GM19238 (cell line): Measurements from ENCODE around the gene DYRK1B.
"Not testable (repeated sequence)": the region's sequence is repeated elsewhere in the genome, so short reads cannot be mapped to it uniquely, and the experiment has no call there.

ENCODE experiments used
- DNase-seq: peaks from one replicate; pipeline ENCODE4 v3.0.0; 2011; ENCODE audit warnings: low spot score; ENCODE audit not compliant: insufficient read length

DYRK1B gene

DNA sequence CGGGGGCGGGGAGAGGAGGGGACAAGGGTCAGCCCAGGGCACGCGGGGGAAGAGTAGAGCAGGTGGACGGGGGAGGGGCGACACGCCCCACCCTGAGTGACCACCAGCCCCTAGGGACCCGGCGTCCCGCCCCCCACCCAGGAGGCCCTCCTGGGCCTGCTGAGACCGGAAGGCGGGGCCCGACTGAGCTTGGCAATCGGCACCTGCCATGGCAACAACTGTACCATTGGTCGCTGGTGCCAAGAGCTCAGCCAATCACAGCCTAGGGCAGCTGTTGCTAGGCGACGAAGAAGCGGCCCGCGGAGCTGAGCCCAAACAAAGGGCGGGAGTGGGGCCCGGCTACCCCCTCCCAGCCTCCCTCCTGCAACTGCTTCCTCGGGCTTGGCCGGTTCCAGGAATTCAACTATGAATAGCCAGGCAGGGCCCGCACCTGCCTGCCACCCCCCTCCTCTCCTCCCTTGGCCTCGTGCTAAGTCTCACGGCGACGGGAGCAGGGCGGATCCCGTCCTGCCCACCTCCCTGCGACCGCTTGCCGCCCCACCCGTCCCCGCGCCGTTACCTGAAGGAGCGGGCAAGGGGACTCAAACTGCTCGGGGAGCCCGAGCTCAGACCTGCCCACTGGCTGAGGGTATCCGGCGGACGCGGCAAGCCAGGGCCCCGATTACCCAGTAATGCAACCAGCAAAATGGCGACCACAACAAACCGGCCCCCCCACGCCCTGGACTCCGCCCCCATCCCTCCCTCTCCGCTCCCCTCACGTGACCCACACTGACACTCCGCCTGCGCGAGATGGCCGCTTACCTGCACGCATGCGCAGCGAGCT, at the start of gene DYRK1B:
TSS of gene DYRK1B (minus strand) at position 699 of the 823 bp plus-strand sequence. CDS start 2,295 bp downstream, outside the sequence.
- DNase-seq = peak; percentile 99

DNA sequence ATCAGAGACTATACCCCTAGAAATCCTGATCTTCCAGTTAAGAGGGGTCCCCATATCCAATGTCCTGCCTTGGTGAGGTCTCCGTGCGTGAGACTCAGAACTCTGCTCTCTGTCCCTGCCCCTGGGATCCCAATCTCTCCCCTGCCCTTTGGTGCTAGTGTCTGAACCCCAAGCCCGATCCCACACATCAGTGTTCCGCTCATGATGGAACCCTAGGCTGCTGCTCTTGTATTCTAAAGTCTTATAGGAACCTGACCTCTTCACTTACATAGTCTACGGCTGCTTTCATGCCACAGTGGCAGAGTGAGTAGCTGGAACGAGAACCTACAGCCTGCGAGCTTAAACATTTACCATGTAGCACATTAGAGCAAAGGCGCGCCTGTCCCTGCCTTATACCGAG, 48.7 kb upstream of the DYRK1B start:
- DNase-seq = not testable (repeated sequence)

DNA sequence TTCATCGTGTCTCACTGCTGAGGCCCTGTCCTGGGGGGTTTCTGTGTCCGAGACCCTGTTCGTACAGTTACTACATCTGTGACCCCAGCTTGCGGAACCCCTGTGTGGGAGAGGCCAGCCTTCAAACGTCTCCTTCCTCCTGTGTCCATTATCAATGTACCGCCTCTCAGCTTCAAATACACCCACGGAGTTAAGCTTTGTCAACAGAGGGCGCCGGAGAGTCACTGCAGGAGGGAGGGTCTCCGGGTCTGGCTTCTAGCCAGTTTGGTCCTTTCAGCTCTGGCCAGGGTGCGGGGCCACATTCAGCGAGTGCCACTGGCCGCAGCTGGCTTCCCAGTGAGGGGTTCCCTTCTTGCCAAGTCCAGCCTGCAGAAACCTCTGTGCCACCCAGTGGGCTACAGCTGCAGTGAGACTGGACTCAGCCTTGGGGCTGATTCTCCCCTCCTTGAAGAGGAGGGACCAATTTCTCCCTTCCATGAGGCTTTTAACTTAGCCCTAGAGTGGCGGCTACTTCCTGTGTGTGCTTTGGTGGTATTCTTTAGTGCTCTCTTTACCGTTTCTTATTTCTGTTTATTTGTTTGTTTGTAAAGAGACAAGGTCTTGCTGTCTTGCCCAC, 47.6 kb upstream of the DYRK1B start:
- peak; percentile 32 for DNase-seq

DNA sequence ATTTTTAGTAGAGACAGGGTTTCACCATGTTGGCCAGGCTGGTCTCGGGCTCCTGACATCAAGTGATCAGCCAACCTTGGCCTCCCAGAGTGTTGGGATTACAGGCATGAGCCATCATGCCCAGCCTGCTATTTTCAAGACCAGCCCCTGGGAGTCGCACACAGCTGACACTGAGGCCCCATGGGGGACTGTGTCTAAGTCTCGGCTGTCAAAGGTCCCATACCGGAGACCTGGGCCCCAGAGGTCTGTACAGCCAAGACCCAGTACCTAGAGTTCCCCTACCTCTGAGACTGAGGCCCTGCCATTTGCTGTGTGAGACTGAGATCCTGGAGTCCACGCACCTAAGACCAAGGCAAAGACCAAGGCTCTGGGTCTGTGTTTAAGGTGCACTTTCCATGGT, 46.3 kb upstream of the DYRK1B start:
- DNase-seq = not testable (repeated sequence)

DNA sequence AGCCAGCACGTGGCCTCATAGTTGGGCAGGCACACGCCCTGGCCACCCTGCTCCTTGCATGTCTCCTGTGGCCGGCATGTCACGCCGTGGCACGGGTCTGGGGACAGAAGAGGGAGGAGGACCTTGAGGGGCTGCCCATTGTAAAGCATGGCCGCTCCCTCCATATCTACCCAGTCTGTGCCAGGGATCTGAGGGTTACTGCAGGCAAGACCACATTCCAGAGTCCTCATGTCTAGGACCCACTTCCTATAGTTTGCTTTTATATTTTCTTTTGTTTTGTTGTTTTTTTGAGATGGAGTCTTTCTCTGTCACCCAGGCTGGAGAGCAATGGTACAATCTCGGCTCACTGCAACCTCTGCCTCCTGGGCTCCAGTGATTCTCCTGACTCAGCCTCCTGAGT, 45.8 kb upstream of the DYRK1B start:
- DNase-seq = not testable (repeated sequence)

DNA sequence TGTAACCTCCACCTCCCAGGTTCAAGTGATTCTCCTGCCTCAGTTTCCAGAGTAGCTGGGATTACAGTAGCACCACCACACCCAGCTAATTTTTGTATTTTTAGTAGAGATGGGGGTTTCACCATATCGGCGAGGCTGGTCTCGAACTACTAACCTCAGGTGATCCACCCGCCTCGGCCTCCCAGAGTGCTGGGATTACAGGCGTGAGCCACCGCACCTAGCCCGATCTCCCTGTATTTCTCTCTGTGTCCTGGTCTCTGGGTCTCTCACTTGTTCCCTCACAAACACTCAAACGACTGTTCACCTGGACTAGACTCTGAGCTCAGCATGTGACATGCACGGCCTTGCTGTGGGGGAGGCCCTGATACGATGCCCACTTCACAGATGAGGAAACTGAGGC, 44.9 kb upstream of the DYRK1B start:
- not testable (repeated sequence) for DNase-seq

DNA sequence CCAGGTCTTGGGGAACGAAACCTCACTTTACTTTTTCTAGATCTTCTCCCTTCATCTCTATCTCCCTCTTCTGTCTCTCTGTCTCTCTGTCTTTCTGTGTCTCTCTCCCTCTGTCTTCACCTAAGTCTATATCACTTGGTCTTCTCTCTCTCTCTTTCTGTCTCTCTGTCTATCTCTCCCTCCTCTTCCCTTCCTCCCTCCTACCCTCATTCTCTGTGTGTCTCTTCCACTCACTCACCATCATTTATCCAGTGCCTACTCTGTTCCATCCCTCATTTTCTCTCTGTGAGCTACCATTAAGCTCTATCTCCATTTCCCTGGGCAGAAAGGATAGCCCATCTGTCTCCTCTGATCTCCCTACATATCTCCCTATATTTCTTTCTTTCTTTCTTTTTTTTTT, 44.4 kb upstream of the DYRK1B start:
- DNase-seq = no peak

DNA sequence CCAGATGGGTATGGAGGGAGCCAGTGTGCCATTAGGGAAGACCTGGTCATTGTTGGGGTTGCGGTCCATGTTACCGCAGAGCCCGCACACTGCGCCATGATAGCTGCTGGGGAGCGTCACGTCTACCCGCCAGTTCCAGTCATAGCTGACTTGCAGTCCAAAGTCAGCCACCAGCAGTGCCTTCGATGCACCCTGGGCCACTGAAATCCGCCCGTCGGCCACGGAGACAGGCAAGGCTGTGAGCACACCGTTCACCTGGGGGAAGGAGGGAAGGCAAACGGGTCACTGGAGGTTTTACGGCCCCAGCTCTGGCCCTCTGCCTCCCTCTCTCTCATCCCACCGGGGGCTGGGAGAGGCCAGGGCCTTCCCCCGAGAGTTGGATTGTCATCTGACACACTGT, 44.0 kb upstream of the DYRK1B start:
- not testable (repeated sequence) for DNase-seq

DNA sequence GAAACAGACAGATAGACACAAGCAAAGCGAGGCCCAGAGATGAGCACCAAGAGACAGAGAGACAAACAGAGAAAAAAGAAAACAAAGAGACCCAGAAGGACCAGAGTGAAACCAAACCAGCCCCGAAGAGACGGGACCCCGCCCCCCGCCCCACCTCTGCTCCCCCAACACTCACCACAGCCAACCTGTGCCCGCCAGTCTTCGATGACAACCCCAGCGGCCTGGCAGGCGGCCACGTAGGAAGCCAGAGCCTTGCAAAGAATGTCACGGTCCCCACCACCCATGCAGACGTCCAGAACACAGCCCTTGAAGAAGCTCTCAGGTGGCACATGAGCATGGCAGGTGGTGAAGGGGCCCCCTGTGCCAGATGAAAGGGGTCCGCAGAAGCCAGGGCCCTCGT, 43.5 kb upstream of the DYRK1B start:
- DNase-seq = not testable (repeated sequence)

DNA sequence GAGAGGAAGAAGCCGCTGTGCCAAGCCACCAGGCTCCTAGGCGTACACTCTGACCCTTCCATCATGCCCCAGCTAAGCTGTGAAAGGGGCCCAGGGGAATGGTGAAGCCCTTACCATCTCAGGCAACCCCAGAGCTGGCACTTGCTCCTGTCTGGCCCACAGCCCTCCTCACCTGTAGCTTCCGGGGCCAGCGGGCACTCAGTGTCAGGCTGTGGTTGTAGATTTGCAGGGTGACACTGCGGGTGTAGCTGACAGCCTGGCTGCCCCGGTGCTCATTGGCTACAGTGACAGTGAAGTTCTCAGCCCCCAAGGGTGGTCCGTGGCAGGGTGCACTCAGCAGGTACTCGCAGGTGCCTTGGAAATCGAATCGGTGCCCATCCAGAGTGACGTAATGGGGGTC, 42.5 kb upstream of the DYRK1B start:
- DNase-seq = not testable (repeated sequence)

DNA sequence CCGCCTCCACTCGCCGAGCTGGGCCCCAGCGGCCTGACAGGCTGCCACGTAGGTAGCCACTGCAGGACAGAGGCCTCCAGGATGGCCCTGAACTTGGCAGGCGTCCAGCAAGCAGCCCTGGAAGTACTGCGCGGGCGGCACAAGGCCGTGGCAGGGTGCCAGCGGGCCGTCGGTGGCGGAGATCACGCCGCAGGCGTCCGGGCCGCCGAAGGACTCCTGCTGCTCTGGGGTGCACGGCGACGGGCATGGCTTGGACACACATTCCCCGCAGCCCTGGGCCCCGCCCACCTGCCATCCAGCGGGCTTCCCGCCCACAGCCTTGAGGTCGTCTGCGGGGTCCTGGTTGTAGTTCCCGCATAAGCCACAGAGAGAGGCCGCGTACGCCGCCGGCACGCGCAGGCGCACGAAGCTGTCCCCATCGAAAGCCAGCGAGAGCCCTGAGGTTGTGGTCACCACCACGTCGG, 41.5 kb upstream of the DYRK1B start:
- not testable (repeated sequence) for DNase-seq

DNA sequence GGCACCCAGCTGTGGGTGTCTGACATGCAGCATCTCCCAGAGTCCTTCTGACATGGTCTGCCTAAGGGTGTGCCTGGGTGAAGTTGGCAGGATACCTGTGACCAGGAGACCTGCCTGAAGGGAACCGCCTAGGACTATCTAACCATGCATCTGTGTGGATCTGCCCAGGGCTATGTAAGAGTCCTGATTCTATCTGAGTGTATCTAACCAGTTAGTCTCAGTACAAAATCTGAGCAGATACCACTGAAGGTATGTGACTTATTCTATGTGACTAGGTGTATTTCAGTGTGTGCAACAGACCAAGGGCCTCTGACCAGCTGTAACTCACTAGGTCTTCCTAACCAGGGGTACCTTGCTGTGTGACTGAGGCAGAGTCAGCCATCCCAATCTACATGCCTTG, 40.4 kb upstream of the DYRK1B start:
- no peak for DNase-seq

DNA sequence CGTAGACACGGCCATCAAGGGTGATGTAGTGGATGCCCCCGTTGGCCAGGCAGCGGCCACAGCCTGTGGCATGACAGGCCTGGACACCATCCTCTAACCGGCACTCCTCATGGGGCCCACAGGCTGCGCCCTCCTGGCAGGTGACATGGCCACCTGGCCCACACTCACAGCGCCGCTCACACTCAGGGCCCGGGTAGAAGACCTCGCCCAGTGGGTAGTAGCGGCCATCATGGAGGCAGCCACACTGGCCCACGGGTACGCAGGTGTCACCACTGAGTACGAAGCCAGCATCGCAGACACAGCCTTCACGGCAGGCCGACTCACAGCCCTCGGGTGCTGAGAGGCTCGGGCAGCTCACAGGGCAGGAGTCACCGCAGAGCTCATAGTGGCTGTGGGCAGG, 39.4 kb upstream of the DYRK1B start:
- DNase-seq = no peak

DNA sequence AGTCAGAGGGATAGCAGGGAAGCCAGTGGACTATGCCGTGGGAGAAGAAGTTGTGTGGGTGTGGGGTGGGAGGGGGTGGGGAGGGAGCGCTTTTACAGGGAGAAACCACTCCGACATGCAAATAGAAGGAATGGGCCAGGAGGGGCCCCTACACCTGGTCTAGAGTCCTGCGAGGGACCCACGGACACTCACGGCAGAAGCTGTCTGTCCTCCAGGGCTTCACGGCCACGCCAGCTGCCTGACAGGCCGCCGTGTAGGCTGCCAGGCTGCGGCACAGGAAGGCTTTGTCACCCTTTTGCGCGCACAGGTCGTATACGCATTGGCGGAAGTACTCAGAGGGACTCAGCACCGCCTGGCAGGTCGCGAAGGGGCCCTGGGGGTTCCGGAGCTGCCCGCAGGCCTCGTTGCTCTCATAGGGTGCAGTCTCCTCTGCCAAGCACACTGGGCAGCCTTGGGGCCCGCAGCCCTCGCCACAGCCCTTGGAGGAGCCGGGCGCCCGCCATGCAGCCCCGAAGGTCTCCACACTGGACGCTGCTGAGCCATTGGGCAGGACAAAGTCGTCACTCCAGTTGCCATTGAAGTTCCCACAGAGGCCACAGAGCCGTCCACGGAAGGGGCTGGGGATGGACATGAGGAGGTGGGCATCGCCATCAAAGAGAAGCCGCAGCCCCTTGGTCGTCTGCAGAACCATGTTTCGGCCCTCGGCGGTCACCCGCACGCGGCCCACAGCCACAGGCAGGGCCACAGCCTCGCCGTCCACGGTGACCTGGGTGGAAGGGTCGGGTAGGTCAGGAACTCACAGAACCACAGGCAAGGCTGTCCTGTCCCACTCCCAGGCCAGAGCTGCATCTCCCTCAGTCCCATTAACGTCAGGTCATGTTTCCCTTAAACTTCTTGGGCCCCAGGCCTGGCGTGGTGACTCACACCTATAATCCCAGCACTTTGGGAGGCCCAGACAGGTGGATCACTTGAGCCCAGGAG, 38.2 kb upstream of the DYRK1B start:
- no peak for DNase-seq

DNA sequence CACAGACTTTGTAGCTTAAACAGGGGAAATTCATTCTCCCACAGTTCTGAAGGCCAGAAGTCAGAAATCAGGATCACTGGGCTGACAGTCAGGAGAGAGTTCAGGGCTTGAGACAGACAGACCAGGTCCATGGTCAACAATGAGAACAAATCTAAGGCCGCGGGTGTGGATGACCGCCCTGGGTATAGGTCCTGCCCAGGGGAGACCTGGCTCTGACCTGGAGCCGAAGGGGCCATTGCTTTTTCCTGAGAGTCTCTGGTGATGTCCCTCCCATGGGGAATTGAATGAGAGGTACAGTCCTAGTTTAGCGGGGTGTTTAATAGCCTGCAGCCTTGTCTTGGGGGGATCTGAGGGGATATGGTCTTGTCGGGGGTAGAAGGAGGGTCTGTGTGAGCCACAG, 37.4 kb upstream of the DYRK1B start:
- DNase-seq = no peak

DNA sequence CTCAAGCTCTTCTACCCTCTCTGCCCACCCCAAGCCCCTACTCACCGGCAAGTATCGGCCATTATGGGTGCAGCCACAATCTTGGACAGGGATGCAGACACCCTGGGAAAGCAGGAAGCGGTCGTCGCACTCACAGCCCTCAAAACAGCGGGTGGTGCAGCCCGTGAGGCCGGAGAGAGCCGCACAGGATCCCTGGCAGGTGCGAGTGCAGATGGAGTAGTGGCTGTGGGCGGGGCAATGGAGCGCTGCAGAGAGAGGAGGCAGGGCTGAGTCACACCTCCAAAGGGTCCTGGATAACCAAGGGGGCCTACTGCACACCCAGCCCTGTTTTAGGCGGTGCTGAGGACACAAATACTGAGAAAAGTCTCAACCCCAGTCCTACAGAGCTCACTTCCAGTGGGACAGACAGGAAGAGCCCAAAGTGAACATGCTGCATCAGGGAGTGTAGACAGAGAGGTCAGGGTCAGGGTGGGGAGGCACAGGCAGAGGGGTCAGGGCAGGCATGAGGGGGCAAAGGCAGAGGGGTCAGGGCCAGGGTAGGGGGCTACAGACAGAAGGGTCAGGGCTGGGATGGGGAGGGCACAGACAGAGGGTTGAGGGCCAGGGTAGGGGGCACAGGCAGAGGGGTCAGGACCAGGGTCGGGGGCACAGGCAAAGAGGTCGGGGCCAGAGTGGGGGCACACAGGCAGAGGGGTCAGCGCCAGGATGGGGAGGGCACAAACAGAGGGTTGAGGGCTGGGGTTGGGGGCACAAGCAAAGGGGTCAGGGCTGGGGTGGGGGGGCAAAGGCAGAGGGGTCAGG, 36.4 kb upstream of the DYRK1B start:
- DNase-seq = no peak

DNA sequence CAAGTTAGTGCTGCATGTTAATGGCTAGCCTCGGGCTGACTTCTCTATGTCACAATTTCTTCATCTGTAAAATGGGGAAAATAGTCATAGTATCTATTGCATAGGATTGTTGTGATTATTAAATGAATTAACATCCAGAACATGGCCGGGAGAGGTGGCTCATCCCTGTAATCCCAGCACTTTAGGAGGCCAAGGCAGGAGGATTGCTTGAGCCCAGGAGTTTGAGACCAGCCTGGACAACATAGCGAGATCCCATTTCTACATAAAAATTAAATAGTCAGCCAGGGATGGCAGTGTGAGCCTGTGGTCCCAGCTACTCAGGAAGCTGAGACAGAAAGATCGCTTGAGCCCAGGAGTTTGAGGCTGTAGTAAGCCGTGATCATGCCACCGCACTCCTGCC, 34.0 kb upstream of the DYRK1B start:
- DNase-seq = no peak

DNA sequence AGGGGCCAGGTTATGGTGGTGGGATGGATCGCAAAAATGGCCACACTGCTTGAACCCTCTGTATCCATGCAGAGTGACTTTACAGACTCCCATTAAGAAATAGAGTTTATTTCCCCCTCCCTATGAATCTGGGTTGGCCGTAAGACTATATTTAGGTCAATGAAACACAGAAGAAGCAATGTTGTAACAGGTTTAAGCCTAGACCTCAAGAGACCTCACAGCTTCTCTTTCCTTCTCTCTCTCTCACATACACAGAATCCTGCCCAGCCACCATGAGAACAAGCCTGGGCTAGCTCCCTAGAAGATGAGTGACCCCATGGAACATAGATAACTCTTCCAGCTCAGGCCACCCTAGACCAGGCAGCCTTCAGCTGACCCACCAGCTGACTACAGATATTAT, 33.2 kb upstream of the DYRK1B start:
- no peak for DNase-seq

DNA sequence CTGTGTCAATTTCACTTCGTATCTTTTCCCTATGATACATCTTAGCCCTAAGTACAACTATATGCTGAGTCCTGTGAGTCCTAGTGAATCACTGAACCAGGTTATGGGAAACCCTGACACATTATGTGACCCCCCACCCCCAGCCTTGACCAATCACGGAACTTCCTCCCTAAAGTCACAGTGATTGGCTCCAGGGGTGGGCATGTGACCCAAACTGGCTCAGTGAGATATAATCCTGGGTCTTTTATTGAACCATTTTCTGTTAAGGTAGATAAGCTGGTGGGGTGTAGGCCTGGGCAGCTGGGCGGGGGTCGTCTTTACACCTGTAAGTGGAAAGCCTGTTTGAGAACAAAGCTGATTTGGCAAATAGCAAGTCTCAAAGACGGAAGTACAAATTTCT, 32.0 kb upstream of the DYRK1B start:
- DNase-seq = no peak

DNA sequence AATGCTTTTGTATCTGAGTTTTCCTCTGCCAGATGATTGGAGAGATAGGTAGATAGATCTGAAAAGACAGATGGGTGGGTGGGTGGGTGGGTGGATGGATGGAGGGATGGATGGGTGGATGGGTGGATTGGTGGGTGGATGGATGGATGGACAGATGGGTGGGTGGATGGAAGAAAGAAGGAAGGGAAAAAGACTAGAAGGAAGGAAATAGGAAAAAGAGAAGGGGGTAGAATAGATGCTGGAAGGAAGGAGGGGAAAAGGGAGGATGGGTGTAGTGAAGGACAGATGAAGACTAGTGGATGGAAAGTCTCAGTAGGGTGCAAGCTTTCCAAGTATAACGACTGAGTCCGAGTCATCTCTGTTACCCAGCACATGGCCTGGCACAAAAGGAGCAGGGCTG, 31.2 kb upstream of the DYRK1B start:
- DNase-seq = no peak

DNA sequence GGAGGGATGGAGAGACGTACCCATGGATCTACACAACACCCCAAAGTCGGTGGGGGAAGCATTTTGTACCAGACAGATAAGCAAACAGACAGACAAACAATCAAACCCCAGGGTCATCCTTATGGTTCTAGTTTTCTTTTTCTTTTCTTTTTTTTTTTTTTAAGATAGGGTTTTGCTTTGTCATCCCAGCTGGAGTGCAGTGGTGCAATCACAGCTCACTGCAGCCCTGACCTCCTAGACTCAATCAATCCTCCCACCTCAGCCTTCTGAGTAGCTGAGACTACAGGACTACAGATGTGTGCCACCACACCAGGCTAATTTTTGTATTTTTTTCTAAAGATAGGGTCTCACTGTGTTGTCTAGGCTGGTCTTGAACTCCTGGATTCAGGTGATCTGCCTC, 30.2 kb upstream of the DYRK1B start:
- no peak for DNase-seq
